ENCODE data around the gene SLC35A2.
"Not testable (repeated sequence)": the region's sequence is repeated elsewhere in the genome, so short reads cannot be mapped to it uniquely, and the experiment has no call there.

Gene SLC35A2

DNA sequence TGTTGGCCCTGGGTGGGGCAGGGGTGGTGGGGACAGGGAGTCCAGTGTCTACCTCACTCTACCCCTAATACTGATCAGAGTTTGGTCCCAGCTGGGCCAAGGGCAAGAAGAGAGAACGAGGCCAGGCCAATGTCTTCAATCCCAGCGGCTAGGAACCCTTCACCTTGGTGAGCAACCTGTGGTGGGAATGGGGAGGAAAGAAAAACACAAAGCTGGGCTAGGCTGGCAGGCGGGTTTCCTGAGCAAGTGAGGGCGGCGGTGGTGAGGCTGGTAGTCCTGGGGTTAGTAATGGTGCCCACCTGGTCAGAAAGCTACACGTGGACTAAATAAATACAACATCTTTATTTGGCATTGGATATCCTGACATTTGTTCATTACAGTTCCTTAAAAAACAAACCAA lies 8.2 kb downstream of the SLC35A2 start:
- no peak for DNase-seq (ENCODE audit: low read depth in 2 of 2, low spot score in 1 of 2)

DNA sequence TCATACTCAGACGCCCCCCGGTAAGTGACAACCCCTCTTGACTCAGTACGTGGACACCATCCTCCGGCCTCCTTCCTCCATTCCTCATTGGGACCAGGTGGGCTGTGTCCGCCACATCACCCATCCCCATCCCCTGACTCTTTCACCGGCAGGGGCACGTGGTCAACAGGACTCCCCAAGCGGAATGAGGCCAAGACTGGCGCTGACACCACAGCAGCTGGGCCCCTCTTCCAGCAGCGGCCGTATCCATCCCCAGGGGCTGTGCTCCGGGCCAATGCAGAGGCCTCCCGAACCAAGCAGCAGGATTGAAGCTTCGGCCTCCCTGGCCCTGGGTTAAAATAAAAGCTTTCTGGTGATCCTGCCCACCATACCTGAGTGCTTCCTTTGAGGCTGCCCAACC lies 8.7 kb downstream of the SLC35A2 start:
- no peak for DNase-seq (ENCODE audit: low read depth in 2 of 2, low spot score in 1 of 2)

DNA sequence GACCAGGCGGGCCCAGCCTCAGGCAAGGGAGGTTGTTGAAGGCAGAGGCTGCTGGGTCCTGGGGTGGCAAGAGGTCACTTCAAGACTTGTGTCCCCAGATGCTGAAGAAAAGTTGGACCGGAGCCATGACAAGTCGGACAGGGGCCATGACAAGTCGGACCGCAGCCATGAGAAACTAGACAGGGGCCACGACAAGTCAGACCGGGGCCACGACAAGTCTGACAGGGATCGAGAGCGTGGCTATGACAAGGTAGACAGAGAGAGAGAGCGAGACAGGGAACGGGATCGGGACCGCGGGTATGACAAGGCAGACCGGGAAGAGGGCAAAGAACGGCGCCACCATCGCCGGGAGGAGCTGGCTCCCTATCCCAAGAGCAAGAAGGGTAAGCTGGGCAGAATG lies 9.3 kb downstream of the SLC35A2 start:
- no peak for DNase-seq (ENCODE audit: low read depth in 2 of 2, low spot score in 1 of 2)

DNA sequence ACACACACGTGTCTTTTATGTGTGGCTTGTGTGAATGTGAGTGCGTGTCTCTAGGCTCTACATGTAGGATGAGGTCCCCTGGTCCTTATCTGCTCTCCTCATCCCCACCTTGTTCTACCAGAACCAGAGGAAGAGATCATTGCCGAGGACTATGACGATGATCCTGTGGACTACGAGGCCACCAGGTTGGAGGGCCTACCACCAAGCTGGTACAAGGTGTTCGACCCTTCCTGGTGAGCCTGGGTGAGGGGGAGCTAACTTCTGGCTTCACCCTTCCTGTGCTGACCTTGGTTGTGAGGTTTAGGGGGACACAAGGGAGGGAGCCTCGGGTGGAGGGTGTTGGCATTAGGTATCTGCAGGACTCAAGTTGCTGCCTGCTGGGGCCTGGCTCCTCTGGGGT lies 10.4 kb downstream of the SLC35A2 start:
- no peak for DNase-seq (ENCODE audit: low read depth in 2 of 2, low spot score in 1 of 2)

DNA sequence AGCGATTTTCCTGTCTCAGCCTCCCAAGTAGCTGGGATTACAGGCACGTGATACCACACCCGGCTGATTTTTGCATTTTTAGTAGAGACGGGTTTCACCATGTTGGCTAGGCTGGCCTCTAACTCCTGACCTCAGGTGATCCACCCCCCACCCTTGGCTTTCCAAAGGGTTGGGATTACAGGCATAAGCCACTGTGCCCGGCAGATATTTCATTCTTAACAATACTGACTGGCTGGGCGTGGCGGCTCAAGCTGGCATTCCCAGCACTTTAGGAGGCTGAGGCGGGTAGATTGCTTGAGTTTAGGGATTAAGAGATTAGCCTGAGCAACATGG lies 12.4 kb downstream of the SLC35A2 start:
- DNase-seq (ENCODE audit: low read depth in 2 of 2, low spot score in 1 of 2) = no peak

DNA sequence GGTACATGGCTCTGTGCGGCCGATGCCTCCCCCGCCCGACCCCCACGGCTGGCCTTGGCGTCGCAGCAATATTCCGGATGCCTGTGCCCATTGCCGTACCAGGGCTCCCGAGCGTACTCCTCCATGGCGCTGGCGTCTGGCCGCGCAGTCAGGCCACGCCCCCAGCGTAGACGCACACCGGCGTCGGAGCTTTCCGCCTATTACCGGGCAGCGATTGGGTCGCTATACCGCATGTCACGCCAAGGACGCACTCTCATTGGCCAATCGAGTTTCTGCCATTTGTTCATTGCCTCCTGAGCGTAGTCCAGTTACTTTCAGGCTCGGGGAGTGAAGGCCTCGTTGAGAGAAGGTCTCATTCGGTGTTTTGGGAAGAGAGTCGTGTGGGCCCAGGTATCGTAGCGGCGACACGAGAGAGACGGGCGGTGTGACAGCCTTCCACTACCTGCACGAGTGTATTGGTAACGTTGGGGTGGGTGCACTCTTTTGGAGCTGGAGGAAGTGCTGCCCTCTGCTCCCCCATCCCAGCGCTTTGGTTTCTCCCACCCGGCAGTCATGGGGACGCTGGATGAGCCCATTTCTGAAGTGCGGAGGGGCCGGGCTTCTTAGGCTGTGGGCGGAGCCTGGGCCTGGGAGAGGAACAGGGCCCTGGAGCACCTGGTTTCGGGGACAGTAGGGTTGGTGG lies 13.7 kb downstream of the SLC35A2 start, which contains the start of the genes PQBP1 and TIMM17B:
PQBP1 (plus strand) TSS at position 306 of the 682 bp plus-strand sequence. CDS start 580 bp downstream, outside the sequence.
TIMM17B (minus strand) TSS at position 144 of the 682 bp plus-strand sequence; CDS start at position 125, 19 bp downstream.
- peak; percentile 53 to 72 for DNase-seq (ENCODE audit: low read depth in 2 of 2, low spot score in 1 of 2)

DNA sequence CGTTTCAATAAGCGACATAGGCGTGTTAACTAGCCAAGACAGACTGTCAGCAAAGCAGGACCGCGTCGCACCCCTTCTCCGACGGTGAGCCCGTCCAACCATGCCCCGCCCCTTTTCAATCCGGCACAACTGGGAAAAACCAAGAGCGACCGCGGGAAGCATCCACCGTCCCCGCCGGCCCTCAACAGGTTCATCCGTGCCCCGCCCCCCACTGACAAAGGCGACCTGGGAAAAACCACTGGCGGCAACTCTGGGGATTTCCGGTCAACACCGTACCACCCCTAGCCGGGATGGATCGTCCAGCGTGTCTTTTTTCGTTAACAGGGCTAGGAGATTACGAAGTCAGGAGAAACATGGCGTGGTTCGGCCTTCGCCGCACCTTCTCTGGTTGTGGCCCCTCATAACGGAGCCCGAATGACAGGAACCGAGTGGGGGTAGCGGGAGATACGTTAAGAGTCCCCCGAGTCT lies 14.3 kb downstream of the SLC35A2 start:
- no peak for DNase-seq (ENCODE audit: low read depth in 2 of 2, low spot score in 1 of 2)

DNA sequence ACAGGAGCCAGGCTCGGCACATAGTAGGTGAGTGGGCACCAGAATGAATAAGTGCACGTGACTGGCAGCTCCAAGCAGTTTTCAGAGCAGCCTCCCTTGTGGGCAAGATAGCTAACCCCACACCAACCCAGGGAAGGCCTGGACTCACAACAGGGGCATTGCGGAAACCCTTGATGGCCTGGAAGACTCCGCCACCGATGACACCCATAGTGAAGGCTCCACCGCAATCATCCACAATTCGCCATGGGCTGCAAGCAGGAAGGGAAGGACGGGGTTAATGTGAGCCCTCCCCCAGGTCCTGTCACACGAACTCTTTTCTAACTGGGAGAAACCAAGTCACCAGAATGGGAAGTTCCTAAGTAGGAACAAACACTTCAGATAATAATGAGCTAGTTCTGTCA lies 14.8 kb downstream of the SLC35A2 start:
- DNase-seq (ENCODE audit: low read depth in 2 of 2, low spot score in 1 of 2) = no peak

DNA sequence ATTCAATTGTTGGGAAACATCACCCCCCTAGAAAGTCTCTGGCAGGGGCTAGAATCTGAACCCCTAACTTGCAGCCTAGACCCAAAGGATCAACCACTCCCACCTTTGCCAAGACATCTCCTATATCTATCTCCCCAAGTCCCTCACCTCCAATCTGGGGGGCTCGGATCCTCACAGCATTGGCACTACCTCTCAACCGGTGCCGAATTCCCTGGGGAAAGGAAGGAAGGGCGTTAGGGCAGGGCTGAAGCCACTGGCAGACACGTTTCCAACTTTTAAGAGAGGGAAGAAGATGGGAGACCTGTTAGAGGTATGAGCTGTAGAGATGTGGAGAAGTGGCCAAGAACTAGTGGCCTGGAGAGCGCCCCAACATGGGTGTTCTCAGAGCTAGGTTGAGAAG lies 16.6 kb downstream of the SLC35A2 start:
- DNase-seq (ENCODE audit: low read depth in 2 of 2, low spot score in 1 of 2) = no peak

DNA sequence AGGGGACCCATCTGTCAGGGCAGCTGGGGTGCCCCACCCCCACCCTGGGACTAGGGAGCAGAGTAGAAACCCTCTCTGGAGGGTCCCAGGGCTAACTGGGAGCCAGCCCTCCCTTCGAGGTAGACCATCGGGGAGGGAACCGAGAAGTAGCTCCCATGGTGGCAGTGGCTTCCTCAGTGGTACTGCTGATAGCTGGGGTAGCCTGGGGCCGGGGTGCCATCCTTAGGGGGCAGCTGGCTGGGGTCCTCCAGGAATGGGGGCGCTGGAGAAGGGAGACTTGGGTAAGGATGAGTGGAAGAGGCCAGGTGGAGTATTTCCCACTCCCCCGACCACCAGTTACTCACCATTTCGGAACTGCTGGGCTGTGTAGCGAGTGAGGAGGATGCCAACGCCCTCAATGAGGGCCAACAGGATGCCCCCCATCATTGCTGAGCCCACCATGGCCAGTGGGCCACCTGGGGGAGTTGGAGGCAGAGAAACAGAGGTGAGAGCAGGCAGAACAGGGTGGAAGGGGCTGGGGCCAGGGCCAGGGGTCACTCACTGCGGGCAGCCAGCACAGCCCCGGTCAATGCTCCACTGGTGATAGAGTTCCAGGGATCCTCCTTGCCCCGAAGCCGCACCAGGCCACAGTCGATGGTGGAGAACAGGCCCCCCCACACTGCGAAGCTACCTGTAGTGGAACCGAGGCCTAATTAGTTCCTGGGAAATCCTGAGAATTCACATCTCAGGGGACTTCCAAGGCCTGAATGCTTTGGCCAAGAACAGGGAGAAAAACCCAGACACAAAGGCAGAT lies 17.7 kb downstream of the SLC35A2 start:
- DNase-seq (ENCODE audit: low read depth in 2 of 2, low spot score in 1 of 2) = no peak

DNA sequence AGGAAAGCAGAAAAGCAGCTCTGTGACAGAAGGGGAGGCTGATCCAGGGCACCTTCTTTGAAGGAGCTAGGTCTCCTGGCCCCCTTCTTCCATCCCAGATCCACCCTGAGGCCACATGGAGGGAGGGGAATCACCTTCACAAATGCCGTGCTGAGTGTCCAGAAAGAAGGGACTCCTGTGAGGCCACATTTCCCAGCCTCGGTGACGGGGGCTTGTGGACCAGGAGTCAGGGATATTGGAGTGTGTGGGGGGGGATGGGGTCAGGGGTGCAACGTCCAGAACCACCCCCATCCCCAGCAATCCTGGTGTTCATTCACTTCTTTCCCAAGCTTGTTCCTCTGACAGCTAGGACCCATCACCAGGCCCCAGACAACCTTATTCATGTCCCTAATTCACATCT lies 18.6 kb downstream of the SLC35A2 start:
- no peak for DNase-seq (ENCODE audit: low read depth in 2 of 2, low spot score in 1 of 2)

DNA sequence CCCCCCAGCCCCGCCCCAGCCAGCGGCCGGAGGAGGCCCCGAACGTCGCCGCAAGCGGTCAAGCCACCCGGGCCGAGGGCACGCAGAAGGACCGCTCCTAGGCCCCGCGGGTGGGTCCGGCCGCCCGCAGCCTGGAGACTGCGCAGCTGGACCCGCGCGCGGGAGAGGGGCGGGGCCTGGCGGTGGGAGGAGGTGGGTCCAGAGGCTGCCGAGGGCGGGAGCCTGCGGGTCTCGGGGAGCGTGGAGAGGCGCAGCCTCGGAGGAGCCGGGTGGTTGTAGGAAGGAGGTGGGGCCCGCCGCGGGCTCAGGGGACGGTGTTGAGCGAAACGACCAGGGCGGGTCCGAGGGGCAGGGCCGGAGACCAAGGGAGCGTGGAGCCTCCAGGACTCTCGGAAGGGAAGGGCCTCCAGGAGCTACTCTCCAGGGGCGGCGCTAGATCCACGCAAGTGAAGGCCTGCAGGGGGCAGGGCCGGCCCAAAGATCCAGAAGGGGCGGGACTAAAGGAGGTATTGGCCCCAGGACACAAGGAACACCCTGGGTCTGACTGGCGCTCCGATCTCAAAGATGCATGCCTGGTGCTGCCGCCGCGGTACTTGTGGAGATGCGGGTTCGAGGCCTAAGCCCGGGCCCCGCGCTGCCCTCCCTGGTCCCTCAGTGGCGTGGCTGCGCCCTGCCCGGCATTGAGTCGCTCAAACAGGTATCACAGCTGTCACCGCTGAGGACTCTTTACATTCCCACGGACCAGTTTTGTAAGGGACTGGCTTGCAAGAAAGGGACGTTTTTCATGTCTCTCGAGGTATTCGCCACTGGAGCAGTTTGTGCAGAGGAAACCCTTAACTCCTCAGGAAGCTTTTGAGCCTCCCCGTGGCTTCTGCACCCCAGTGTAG lies 19.8 kb downstream of the SLC35A2 start:
- DNase-seq (ENCODE audit: low read depth in 2 of 2, low spot score in 1 of 2) = peak; percentile 39 to 51

DNA sequence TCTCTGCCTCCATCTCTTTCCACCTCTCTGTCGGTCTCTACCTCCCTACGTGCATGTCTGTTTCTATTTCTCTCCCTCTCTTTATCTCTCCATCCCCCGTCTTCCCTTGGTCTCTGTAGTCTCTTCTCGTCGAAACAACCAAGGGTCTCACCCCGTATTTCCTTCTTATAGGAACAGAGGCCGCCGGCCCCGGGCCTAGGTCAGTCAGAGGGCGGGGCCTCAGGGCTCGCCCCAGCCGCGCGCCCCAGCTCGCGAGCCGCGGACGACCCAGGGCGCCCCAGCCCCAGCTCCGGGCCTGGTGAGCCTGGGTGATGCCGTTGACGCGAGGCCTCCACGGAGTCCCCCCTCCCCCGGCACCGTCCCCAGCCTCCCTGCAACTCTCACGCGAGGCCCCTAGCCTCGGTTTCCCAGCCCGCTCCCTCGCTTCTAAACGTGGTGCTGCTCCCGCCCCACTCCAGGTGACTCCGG lies 20.5 kb downstream of the SLC35A2 start:
- DNase-seq (ENCODE audit: low read depth in 2 of 2, low spot score in 1 of 2) = no peak

DNA sequence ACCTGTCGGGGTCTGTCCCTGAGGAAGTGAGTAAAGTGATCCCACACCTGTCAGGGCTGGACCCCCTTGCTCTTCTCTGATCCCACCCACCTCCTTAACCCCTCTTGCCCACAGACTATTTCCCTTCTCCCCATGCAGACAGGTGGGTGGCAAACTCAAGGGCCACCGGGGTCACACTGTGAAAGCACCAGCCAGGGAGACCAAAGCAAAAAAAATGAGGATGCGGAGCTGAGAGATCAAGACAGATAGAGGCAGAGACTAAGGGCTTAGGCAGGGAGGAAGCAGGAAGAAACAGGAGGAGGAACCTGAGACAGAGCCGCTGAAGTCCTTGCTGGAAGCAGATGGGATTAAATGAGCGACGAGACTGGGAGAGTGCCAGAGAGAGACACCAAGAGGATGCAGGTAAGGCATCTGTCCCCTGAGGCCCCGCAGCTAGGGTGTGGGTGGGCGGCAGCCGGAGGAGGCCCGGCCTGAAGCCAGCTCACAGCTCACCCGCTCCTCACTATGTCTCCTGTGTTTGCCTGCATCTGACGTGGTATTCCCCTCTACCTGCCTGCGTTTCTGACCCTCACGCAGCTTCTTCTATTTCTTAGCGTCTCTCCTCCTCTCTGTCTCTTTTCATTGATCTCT lies 21.0 kb downstream of the SLC35A2 start:
- no peak for DNase-seq (ENCODE audit: low read depth in 2 of 2, low spot score in 1 of 2)

DNA sequence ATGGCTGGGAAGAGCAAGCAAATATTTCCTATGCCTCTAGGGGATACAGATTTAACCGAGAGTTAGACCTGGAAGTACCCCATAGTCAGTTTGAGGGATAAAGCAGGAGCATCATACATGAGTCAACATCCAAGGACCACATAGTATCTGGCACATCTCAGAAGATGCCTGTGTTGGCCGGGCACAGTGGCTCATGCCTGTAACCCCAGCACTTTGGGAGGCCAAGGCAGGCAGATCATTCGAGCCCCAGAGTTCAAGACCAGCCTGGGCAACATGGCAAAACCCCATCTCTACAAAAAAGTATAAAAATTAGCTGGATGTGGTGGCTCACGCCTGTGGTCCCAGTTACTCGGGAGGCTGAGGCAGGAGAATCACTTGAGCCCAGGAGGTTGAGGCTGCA lies 24.9 kb downstream of the SLC35A2 start:
- DNase-seq (ENCODE audit: low read depth in 2 of 2, low spot score in 1 of 2) = not testable (repeated sequence)

DNA sequence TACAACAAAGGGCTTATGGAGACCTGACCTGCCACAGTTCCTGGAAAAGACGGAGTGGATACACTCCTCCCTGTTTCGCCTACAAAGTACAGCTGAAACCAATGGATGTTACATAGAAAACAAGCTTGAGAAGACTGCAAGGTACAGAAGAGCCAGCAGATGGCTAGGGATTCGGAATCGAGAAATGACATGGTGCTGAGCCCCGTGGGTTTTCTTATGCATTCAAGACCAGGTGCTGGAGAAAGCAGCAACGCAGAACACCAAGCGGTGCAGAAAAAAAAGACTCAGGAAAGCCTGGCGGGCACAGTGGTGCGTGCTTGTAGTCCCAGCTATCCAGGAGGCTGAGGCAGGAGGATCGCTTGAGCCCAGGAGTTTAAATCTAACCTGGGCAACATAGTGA lies 27.7 kb downstream of the SLC35A2 start:
- no peak for DNase-seq (ENCODE audit: low read depth in 2 of 2, low spot score in 1 of 2)

DNA sequence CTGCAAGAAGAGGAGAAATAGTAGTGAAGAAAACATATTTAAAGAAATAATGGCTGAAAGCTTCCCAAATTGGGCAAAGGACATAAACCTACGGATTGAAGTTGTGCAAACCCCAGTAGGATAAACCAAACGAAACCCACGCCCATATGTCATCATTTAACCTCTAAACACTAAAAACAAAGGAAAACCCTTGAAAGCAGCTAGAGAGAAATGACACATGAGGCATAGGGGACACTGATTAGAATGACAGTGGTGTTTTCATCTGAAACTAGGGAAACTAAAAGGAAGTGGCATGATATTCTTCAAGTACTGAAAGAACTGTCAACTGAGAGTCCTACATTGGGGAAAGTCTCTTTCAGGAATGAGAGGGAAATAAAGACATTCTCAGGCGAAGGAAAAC lies 34.5 kb downstream of the SLC35A2 start:
- DNase-seq (ENCODE audit: low read depth in 2 of 2, low spot score in 1 of 2) = not testable (repeated sequence)

DNA sequence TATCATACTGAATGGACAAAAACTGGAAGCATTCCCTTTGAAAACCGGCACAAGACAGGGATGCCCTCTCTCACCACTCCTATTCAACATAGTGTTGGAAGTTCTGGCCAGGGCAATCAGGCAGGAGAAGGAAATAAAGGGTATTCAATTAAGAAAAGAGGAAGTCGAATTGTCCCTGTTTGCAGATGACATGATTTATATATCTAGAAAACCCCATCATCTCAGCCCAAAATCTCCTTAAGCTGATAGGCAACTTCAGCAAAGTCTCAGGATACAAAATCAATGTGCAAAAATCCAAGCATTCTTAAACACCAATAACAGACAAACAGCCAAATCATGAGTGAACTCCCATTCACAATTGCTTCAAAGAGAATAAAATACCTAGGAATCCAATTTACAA lies 39.4 kb downstream of the SLC35A2 start:
- DNase-seq (ENCODE audit: low read depth in 2 of 2, low spot score in 1 of 2) = not testable (repeated sequence)

DNA sequence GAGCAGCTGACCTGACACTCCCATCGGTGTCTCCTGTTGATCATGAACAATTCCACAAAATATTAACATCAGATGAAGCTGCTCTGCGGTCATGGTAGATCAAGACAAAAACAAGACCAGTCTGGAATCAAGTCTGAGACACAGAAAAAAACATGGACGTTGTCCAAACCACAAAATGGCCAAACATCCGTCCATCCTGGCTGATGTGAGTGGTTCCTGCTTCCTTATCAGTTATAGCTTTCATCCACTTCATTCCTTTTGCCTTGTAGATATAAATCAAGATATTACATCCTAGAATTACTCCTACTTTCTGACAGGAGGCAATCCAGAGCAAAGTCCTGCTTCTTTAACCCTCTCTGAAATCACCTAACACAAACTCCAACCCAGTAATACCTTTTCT lies 47.2 kb downstream of the SLC35A2 start:
- no peak for DNase-seq (ENCODE audit: low read depth in 2 of 2, low spot score in 1 of 2)

DNA sequence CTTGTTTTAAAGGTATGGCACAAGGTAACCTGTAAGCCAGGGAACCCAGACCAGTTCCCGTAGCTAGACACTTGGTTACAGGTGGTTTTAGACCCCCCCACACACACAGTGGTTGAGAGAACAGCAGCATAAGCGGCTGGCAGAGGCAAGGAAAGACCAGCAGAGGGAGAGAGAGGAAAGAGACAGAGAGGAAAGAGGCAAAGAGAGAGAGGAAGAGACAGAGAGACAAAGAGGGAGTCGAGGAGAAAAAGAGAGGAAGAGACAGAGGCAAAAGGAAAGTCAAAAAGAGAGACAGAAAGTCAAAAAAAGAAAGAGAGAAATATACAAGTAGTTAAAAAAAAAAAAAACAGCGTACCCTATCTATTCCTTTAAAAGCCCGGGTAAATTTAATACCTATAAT lies 56.5 kb downstream of the SLC35A2 start:
- DNase-seq (ENCODE audit: low read depth in 2 of 2, low spot score in 1 of 2) = no peak

Measured in stimulated activated CD8-positive, alpha-beta memory T cell treated with anti-CD3 and anti-CD28 coated beads, Interleukin-4, amount 100 ng/mL, for 1 hour (primary cell).